Neural progenitor cell (in vitro differentiated cells): Measurements from ENCODE around the gene GNAS.

Experiments used
- EZH2 ChIP-seq: fragments of 200-600 bp; sonication (generic); IDR thresholded peaks from 2 replicates; pipeline ENCODE4 v1.6.1; 2017; ENCODE audit warnings: antibody characterized with exemption, mild to moderate bottlenecking, moderate library complexity
- TF ChIP-seq, protein P1 (sequence below): fragments of 200-600 bp; sonication (generic); IDR thresholded peaks from 2 replicates; pipeline ENCODE4 v1.5.1; 2017; ENCODE audit warnings: antibody characterized with exemption, mild to moderate bottlenecking

DNA sequence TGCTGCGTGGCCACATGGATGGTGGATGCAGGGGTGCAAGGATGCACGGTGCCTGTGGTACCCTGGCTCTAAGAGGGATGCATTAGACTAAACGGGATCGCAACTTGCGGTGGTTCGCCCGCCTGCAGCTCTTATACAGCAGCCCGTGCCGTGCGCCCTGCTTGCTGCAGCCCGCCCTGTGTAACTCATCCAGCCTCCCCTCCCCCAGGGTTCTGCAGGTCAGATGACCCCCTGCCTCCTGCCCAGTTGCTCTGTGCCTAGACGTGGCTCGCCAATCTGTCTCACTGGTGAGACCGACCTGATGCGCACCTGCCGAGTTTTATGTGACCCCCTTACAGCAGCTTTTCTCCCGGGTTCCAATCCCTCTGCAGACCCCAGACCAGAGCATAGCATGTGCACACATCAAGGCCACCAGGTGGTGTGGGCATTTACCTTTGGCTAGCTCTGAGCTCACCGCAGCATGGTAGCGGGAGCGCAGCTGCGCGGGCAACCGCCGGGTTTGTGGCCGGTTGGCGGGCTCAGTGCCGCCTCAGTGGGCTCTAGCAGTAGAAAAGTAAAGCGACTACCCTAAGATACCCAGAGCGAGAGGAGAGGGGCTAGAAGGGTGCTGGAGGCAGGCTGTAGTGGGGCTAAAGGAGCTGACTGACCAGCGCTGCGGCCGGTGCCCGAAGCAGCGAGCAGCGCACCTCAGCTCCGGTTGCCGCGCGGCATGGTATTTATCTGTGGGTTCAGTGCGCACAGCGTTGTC, 1.1 kb upstream of the GNAS start:
- TF ChIP-seq EZH2 = no peak
- TF ChIP-seq, protein P1, sequence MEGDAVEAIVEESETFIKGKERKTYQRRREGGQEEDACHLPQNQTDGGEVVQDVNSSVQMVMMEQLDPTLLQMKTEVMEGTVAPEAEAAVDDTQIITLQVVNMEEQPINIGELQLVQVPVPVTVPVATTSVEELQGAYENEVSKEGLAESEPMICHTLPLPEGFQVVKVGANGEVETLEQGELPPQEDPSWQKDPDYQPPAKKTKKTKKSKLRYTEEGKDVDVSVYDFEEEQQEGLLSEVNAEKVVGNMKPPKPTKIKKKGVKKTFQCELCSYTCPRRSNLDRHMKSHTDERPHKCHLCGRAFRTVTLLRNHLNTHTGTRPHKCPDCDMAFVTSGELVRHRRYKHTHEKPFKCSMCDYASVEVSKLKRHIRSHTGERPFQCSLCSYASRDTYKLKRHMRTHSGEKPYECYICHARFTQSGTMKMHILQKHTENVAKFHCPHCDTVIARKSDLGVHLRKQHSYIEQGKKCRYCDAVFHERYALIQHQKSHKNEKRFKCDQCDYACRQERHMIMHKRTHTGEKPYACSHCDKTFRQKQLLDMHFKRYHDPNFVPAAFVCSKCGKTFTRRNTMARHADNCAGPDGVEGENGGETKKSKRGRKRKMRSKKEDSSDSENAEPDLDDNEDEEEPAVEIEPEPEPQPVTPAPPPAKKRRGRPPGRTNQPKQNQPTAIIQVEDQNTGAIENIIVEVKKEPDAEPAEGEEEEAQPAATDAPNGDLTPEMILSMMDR = peak; percentile 5
